ENCODE measurements around the gene SKI.

- TF ChIP-seq CTCF (conservative IDR thresholded peaks at IDR 0.05; ENCODE audit: low read depth, low read length) (no peak), USF2 (IDR thresholded peaks at IDR 0.05; ENCODE audit: low read depth, low read length) (no peak), CEBPB (IDR thresholded peaks at IDR 0.05; ENCODE audit: low read depth, low read length) (no peak), RAD21 (IDR thresholded peaks at IDR 0.05; ENCODE audit: low read length) (no peak), FOS (IDR thresholded peaks at IDR 0.05; ENCODE audit: low read depth, low read length) (no peak), POLR2A (IDR thresholded peaks at IDR 0.05; ENCODE audit: low read depth, low read length) (no peak), CHD1 (IDR thresholded peaks at IDR 0.05; ENCODE audit: low read depth, low read length) (no peak), MAZ (IDR thresholded peaks at IDR 0.05; ENCODE audit: borderline replicate concordance, low read depth, low read length) (no peak), MAFK (IDR thresholded peaks at IDR 0.05; ENCODE audit: low read depth, low read length) (no peak), RCOR1 (IDR thresholded peaks at IDR 0.05; ENCODE audit: insufficient replicate concordance, low read length) (no peak), BHLHE40 (IDR thresholded peaks at IDR 0.05; ENCODE audit: low read depth, low read length) (no peak)
Measured at GRCh38 chr1:2295526-2295925, 67.4 kb downstream of the SKI start.
